HEK293T (cell line): Measurements from ENCODE around the gene GBE1.

ENCODE experiments used
- ARNT ChIP-seq: fragments of 450-650 bp; IDR thresholded peaks from 2 replicates; pipeline ENCODE4 v1.6.1; 2017; ENCODE audit warnings: mild to moderate bottlenecking
- BHLHE40 ChIP-seq: fragments of 450-650 bp; IDR thresholded peaks from 2 replicates; pipeline ENCODE4 v1.6.1; 2016; ENCODE audit warnings: mild to moderate bottlenecking, moderate library complexity, borderline replicate concordance
- FOXA1 ChIP-seq: fragments of 450-650 bp; IDR thresholded peaks from 2 replicates; pipeline ENCODE4 v1.6.1; 2016; ENCODE audit warnings: mild to moderate bottlenecking
- FOXK2 ChIP-seq: fragments of 450-650 bp; IDR thresholded peaks from 2 replicates; pipeline ENCODE4 v1.6.1; 2016; ENCODE audit warnings: mild to moderate bottlenecking
- HDGF ChIP-seq: fragments of 450-650 bp; IDR thresholded peaks from 2 replicates; pipeline ENCODE4 v1.6.1; 2017; ENCODE audit warnings: antibody characterized with exemption, borderline replicate concordance
- NFRKB ChIP-seq: fragments of 450-650 bp; IDR thresholded peaks from 2 replicates; pipeline ENCODE4 v1.6.1; 2016; ENCODE audit warnings: mild to moderate bottlenecking, moderate library complexity
- PKNOX1 ChIP-seq: fragments of 450-650 bp; IDR thresholded peaks from 2 replicates; pipeline ENCODE4 v1.6.1; 2016
- SP1 ChIP-seq: fragments of 450-650 bp; IDR thresholded peaks from 2 replicates; pipeline ENCODE4 v1.6.1; 2017
- TARDBP ChIP-seq: fragments of 450-650 bp; IDR thresholded peaks from 2 replicates; pipeline ENCODE4 v1.6.1; 2016
- ZNF384 ChIP-seq: fragments of 450-650 bp; IDR thresholded peaks from 2 replicates; pipeline ENCODE4 v1.6.1; 2016

GRCh38 chr3:81692766-81693165 is 68.7 kb downstream of the GBE1 start:
- TF ChIP-seq SP1 = no peak
- no peak for TF ChIP-seq TARDBP
- no peak for TF ChIP-seq BHLHE40
- TF ChIP-seq ZNF384 = no peak
- TF ChIP-seq PKNOX1 = no peak
- TF ChIP-seq ARNT = no peak
- no peak for TF ChIP-seq FOXA1
- no peak for TF ChIP-seq FOXK2
- no peak for TF ChIP-seq NFRKB
- no peak for TF ChIP-seq HDGF
